ENCODE data around the gene INPP4B.

Gene INPP4B

GRCh38 chr4:142556570-142557238 is 289.4 kb downstream of the INPP4B start:
- no peak overlapping the region for H3K4me3 ChIP-seq (ENCODE audit: control insufficient read depth, low read depth, low read length)
- no peak for DNase-seq (ENCODE audit: low read depth)
- TF ChIP-seq CTCF (IDR thresholded peaks at IDR 0.05; ENCODE audit: control insufficient read depth, insufficient read depth, low read depth, low read length, missing control alignments): no peak

GRCh38 chr4:142556048-142556447 is 290.1 kb downstream of the INPP4B start:
- TF ChIP-seq CTCF (IDR thresholded peaks at IDR 0.05; ENCODE audit: control insufficient read depth, insufficient read depth, low read depth, low read length, missing control alignments): no peak
- no peak for DNase-seq (ENCODE audit: low read depth)
- no peak overlapping the region for H3K4me3 ChIP-seq (ENCODE audit: control insufficient read depth, low read depth, low read length)

GRCh38 chr4:142554412-142554811 is 291.7 kb downstream of the INPP4B start:
- H3K4me3 ChIP-seq (ENCODE audit: control insufficient read depth, low read depth, low read length): no peak overlapping the region
- DNase-seq (ENCODE audit: low read depth): no peak
- no peak for TF ChIP-seq CTCF (IDR thresholded peaks at IDR 0.05; ENCODE audit: control insufficient read depth, insufficient read depth, low read depth, low read length, missing control alignments)

- no peak overlapping the region for H3K4me3 ChIP-seq (ENCODE audit: control insufficient read depth, low read depth, low read length)
- DNase-seq (ENCODE audit: low read depth): no peak
- TF ChIP-seq CTCF (IDR thresholded peaks at IDR 0.05; ENCODE audit: control insufficient read depth, insufficient read depth, low read depth, low read length, missing control alignments): no peak
These were observed 294.4 kb downstream of the INPP4B start for GRCh38 chr4:142551517-142552305.

GRCh38 chr4:142550965-142551364 is 295.1 kb downstream of the INPP4B start:
- H3K4me3 ChIP-seq (ENCODE audit: control insufficient read depth, low read depth, low read length): no peak overlapping the region
- TF ChIP-seq CTCF (IDR thresholded peaks at IDR 0.05; ENCODE audit: control insufficient read depth, insufficient read depth, low read depth, low read length, missing control alignments): no peak
- DNase-seq (ENCODE audit: low read depth): no peak

GRCh38 chr4:142549726-142550463 is 296.2 kb downstream of the INPP4B start:
- no peak for DNase-seq (ENCODE audit: low read depth)
- TF ChIP-seq CTCF (IDR thresholded peaks at IDR 0.05; ENCODE audit: control insufficient read depth, insufficient read depth, low read depth, low read length, missing control alignments): no peak
- no peak overlapping the region for H3K4me3 ChIP-seq (ENCODE audit: control insufficient read depth, low read depth, low read length)

Data from AG09309 (cell line).